ENCODE results near the gene CFAP299.
"Not testable (repeated sequence)": the region's sequence is repeated elsewhere in the genome, so short reads cannot be mapped to it uniquely, and the experiment has no call there.

The CFAP299 gene

GRCh38 chr4:80434238-80434637 is 98.7 kb downstream of the CFAP299 start:
- peak; percentile 24 to 79 for DNase-seq
- Histone ChIP-seq H3K79me1 (ENCODE audit: low read length) (no peaks in the 10 kb centered on the region), H4K91ac (ENCODE audit: low read depth, low read length) (no peak overlapping the region), H3K18ac (ENCODE audit: low read length) (no peak overlapping the region), H3K36me3 (ENCODE audit: control insufficient read depth in 1 of 2, insufficient read depth in 2 of 2, low read length in 2 of 2) (no peaks in the 10 kb centered on the region), H3K79me2 (ENCODE audit: control insufficient read depth, insufficient read depth, low read length, poor library complexity) (no peaks in the 10 kb centered on the region), H3K23ac (ENCODE audit: low read length) (no peak overlapping the region), H3K14ac (ENCODE audit: low read length) (no peak overlapping the region), H3K4me1 (ENCODE audit: control insufficient read depth in 1 of 2, insufficient read depth in 2 of 2, low read length in 2 of 2) (no peaks in the 10 kb centered on the region), H4K12ac (ENCODE audit: low read depth, low read length) (no peak overlapping the region), H3K4me3 (ENCODE audit: low read depth, low read length) (no peak overlapping the region), H2AK5ac (ENCODE audit: low read length) (no peak overlapping the region), H2AFZ (ENCODE audit: insufficient read depth, low read length, poor library complexity) (no peak overlapping the region), H2BK5ac (ENCODE audit: low read depth, low read length, poor library complexity) (no peak overlapping the region), H3K4ac (ENCODE audit: low read depth, low read length) (no peak overlapping the region), H3K27me3 (ENCODE audit: insufficient read depth, low read length) (no peaks in the 10 kb centered on the region), H4K8ac (ENCODE audit: low read depth, low read length) (no peak overlapping the region), H3K4me2 (ENCODE audit: low read length) (no peak overlapping the region), H3K9me3 (ENCODE audit: insufficient read depth, low read depth, low read length) (peaks cover under 1% of the 10 kb centered on the region), H2BK120ac (ENCODE audit: insufficient read depth, low read length, poor library complexity) (no peak overlapping the region), H2BK12ac (ENCODE audit: low read length) (no peak overlapping the region), H3K9ac (ENCODE audit: low read length) (no peak overlapping the region), H3K27ac (ENCODE audit: low read depth, low read length) (no peak overlapping the region)
- WGBS (ENCODE audit: extremely low coverage, insufficient coverage, insufficient read length) = no CpG with 5 or more reads among the region's 1 CpG

- Histone ChIP-seq H3K4me2 (ENCODE audit: low read length) (no peak overlapping the region), H3K4me3 (ENCODE audit: low read depth, low read length) (no peak overlapping the region), H3K9ac (ENCODE audit: low read length) (no peak overlapping the region), H3K27me3 (ENCODE audit: insufficient read depth, low read length) (no peaks in the 10 kb centered on the region), H3K36me3 (ENCODE audit: control insufficient read depth in 1 of 2, insufficient read depth in 2 of 2, low read length in 2 of 2) (no peaks in the 10 kb centered on the region), H3K14ac (ENCODE audit: low read length) (no peak overlapping the region), H2BK120ac (ENCODE audit: insufficient read depth, low read length, poor library complexity) (no peak overlapping the region), H3K79me2 (ENCODE audit: control insufficient read depth, insufficient read depth, low read length, poor library complexity) (no peaks in the 10 kb centered on the region), H2BK5ac (ENCODE audit: low read depth, low read length, poor library complexity) (no peak overlapping the region), H3K9me3 (ENCODE audit: insufficient read depth, low read depth, low read length) (peaks cover 1% of the 10 kb centered on the region), H4K12ac (ENCODE audit: low read depth, low read length) (no peak overlapping the region), H3K4me1 (ENCODE audit: control insufficient read depth in 1 of 2, insufficient read depth in 2 of 2, low read length in 2 of 2) (no peaks in the 10 kb centered on the region), H2AK5ac (ENCODE audit: low read length) (no peak overlapping the region), H3K18ac (ENCODE audit: low read length) (no peak overlapping the region), H3K4ac (ENCODE audit: low read depth, low read length) (no peak overlapping the region), H2BK12ac (ENCODE audit: low read length) (no peak overlapping the region), H3K23ac (ENCODE audit: low read length) (no peak overlapping the region), H3K27ac (ENCODE audit: low read depth, low read length) (no peak overlapping the region), H4K91ac (ENCODE audit: low read depth, low read length) (no peak overlapping the region), H4K8ac (ENCODE audit: low read depth, low read length) (no peak overlapping the region), H2AFZ (ENCODE audit: insufficient read depth, low read length, poor library complexity) (no peak overlapping the region), H3K79me1 (ENCODE audit: low read length) (no peaks in the 10 kb centered on the region)
- no peak for DNase-seq
- WGBS (ENCODE audit: extremely low coverage, insufficient coverage, insufficient read length) = no CpG with 5 or more reads among the region's 1 CpG
Measured at GRCh38 chr4:80438016-80438415, 102.5 kb downstream of the CFAP299 start.

GRCh38 chr4:80439294-80440061 is 103.9 kb downstream of the CFAP299 start:
- no CpG with 5 or more reads among the region's 14 CpGs for WGBS (ENCODE audit: extremely low coverage, insufficient coverage, insufficient read length)
- H2BK12ac ChIP-seq (ENCODE audit: low read length); H2BK5ac ChIP-seq (ENCODE audit: low read depth, low read length, poor library complexity); H3K36me3 ChIP-seq (ENCODE audit: control insufficient read depth in 1 of 2, insufficient read depth in 2 of 2, low read length in 2 of 2); H2BK120ac ChIP-seq (ENCODE audit: insufficient read depth, low read length, poor library complexity); H3K27me3 ChIP-seq (ENCODE audit: insufficient read depth, low read length); H3K79me1 ChIP-seq (ENCODE audit: low read length); DNase-seq; H3K9me3 ChIP-seq (ENCODE audit: insufficient read depth, low read depth, low read length); H3K4me2 ChIP-seq (ENCODE audit: low read length); H3K9ac ChIP-seq (ENCODE audit: low read length); H3K79me2 ChIP-seq (ENCODE audit: control insufficient read depth, insufficient read depth, low read length, poor library complexity); H2AFZ ChIP-seq (ENCODE audit: insufficient read depth, low read length, poor library complexity); H3K4me1 ChIP-seq (ENCODE audit: control insufficient read depth in 1 of 2, insufficient read depth in 2 of 2, low read length in 2 of 2); H4K91ac ChIP-seq (ENCODE audit: low read depth, low read length); H3K18ac ChIP-seq (ENCODE audit: low read length); H3K27ac ChIP-seq (ENCODE audit: low read depth, low read length); H4K12ac ChIP-seq (ENCODE audit: low read depth, low read length); H2AK5ac ChIP-seq (ENCODE audit: low read length); H3K23ac ChIP-seq (ENCODE audit: low read length); H3K4ac ChIP-seq (ENCODE audit: low read depth, low read length); H3K4me3 ChIP-seq (ENCODE audit: low read depth, low read length); H3K14ac ChIP-seq (ENCODE audit: low read length): not testable (repeated sequence)
- peak overlapping the region; percentile 22 for H4K8ac ChIP-seq (ENCODE audit: low read depth, low read length)

- no peaks in the 10 kb centered on the region for H3K27me3 ChIP-seq (ENCODE audit: insufficient read depth, low read length)
- no peak overlapping the region for H3K4ac ChIP-seq (ENCODE audit: low read depth, low read length)
- H3K27ac ChIP-seq (ENCODE audit: low read depth, low read length) = no peak overlapping the region
- no peak overlapping the region for H4K91ac ChIP-seq (ENCODE audit: low read depth, low read length)
- H2BK12ac ChIP-seq (ENCODE audit: low read length) = no peak overlapping the region
- H3K14ac ChIP-seq (ENCODE audit: low read length) = no peak overlapping the region
- no peak overlapping the region for H3K18ac ChIP-seq (ENCODE audit: low read length)
- H2AK5ac ChIP-seq (ENCODE audit: low read length) = no peak overlapping the region
- no peaks in the 10 kb centered on the region for H3K4me1 ChIP-seq (ENCODE audit: control insufficient read depth in 1 of 2, insufficient read depth in 2 of 2, low read length in 2 of 2)
- H4K12ac ChIP-seq (ENCODE audit: low read depth, low read length) = no peak overlapping the region
- H2BK5ac ChIP-seq (ENCODE audit: low read depth, low read length, poor library complexity) = no peak overlapping the region
- H3K36me3 ChIP-seq (ENCODE audit: control insufficient read depth in 1 of 2, insufficient read depth in 2 of 2, low read length in 2 of 2) = no peaks in the 10 kb centered on the region
- H3K9me3 ChIP-seq (ENCODE audit: insufficient read depth, low read depth, low read length) = no peaks in the 10 kb centered on the region
- no peaks in the 10 kb centered on the region for H3K79me2 ChIP-seq (ENCODE audit: control insufficient read depth, insufficient read depth, low read length, poor library complexity)
- no peak overlapping the region for H3K9ac ChIP-seq (ENCODE audit: low read length)
- H2AFZ ChIP-seq (ENCODE audit: insufficient read depth, low read length, poor library complexity) = no peak overlapping the region
- no peak overlapping the region for H3K4me3 ChIP-seq (ENCODE audit: low read depth, low read length)
- DNase-seq = peak in 1 of 2 donors; percentile 6
- no peaks in the 10 kb centered on the region for H3K79me1 ChIP-seq (ENCODE audit: low read length)
- no peak overlapping the region for H3K4me2 ChIP-seq (ENCODE audit: low read length)
- no peak overlapping the region for H3K23ac ChIP-seq (ENCODE audit: low read length)
- H4K8ac ChIP-seq (ENCODE audit: low read depth, low read length) = no peak overlapping the region
- no peak overlapping the region for H2BK120ac ChIP-seq (ENCODE audit: insufficient read depth, low read length, poor library complexity)
Measured at GRCh38 chr4:80446248-80446647, 110.7 kb downstream of the CFAP299 start.
